ENCODE measurements around the gene PTK7. TPM values are rescaled to one million over a fixed set of nuclear protein-coding genes. Genes with fewer than 3 reads are reported as not detected.

Gene PTK7
- polyA plus RNA-seq, 1 experiment = 146 TPM

- CTCF ChIA-PET = no interaction called here
- no peak overlapping the region for H3K4me3 ChIP-seq (ENCODE audit: low read depth, low read length)
- POLR2A ChIA-PET = no interaction called here
- TF ChIP-seq CTCF (IDR thresholded peaks at IDR 0.05; ENCODE audit: low read depth, low read length) = no peak
- H3K27me3 ChIP-seq (ENCODE audit: control insufficient read depth, insufficient read depth, low read length) = no peaks in the 10 kb centered on the region
- H3K9me3 ChIP-seq (ENCODE audit: control insufficient read depth, insufficient read depth, low read length) = no peaks in the 10 kb centered on the region
- no peak for DNase-seq (ENCODE audit: low read depth, low spot score)
- H3K27ac ChIP-seq (ENCODE audit: low read depth, low read length) = no peak overlapping the region
Measured at GRCh38 chr6:43186019-43186418, 109.9 kb downstream of the PTK7 start.

GRCh38 chr6:43186706-43187105 lies 110.6 kb downstream of the PTK7 start:
- H3K4me3 ChIP-seq (ENCODE audit: low read depth, low read length) = no peak overlapping the region
- no peaks in the 10 kb centered on the region for H3K27me3 ChIP-seq (ENCODE audit: control insufficient read depth, insufficient read depth, low read length)
- DNase-seq (ENCODE audit: low read depth, low spot score) = no peak
- H3K27ac ChIP-seq (ENCODE audit: low read depth, low read length) = no peak overlapping the region
- POLR2A ChIA-PET = interaction anchor here (0.6 kb wide), 1 partner anchor 38 kb away, joined by 3 read pairs; no protein-coding TSS in a partner anchor
- CTCF ChIA-PET = no interaction called here
- no peak for TF ChIP-seq CTCF (IDR thresholded peaks at IDR 0.05; ENCODE audit: low read depth, low read length)
- no peaks in the 10 kb centered on the region for H3K9me3 ChIP-seq (ENCODE audit: control insufficient read depth, insufficient read depth, low read length)

- no peak overlapping the region for H3K4me3 ChIP-seq (ENCODE audit: low read depth, low read length)
- H3K27ac ChIP-seq (ENCODE audit: low read depth, low read length) = no peak overlapping the region
- no peak for DNase-seq (ENCODE audit: low read depth, low spot score)
- CTCF ChIA-PET = no interaction called here
- TF ChIP-seq CTCF (IDR thresholded peaks at IDR 0.05; ENCODE audit: low read depth, low read length) = no peak
- no peaks in the 10 kb centered on the region for H3K9me3 ChIP-seq (ENCODE audit: control insufficient read depth, insufficient read depth, low read length)
- no peaks in the 10 kb centered on the region for H3K27me3 ChIP-seq (ENCODE audit: control insufficient read depth, insufficient read depth, low read length)
- POLR2A ChIA-PET = interaction anchor here (0.9 kb wide), 1 partner anchor 8 kb away, joined by 3 read pairs; no protein-coding TSS in a partner anchor
Measured at GRCh38 chr6:43187821-43188220, 111.7 kb downstream of the PTK7 start.

GRCh38 chr6:43188426-43188825 lies 112.3 kb downstream of the PTK7 start:
- Histone ChIP-seq H3K9me3 (ENCODE audit: control insufficient read depth, insufficient read depth, low read length) (no peaks in the 10 kb centered on the region), H3K27ac (ENCODE audit: low read depth, low read length) (no peak overlapping the region), H3K27me3 (ENCODE audit: control insufficient read depth, insufficient read depth, low read length) (no peaks in the 10 kb centered on the region), H3K4me3 (ENCODE audit: low read depth, low read length) (no peak overlapping the region)
- ChIA-PET CTCF (interaction anchor here (0.7 kb wide), 1 partner anchor 25 kb away, joined by 3 read pairs; no protein-coding TSS in a partner anchor), POLR2A (interaction anchor here (0.7 to 0.9 kb wide), 2 partner anchors 8 to 526 kb away, joined by 3 read pairs; no protein-coding TSS in a partner anchor)
- TF ChIP-seq CTCF (IDR thresholded peaks at IDR 0.05; ENCODE audit: low read depth, low read length) = no peak
- no peak for DNase-seq (ENCODE audit: low read depth, low spot score)

GRCh38 chr6:43189776-43190304 lies 113.7 kb downstream of the PTK7 start:
- ChIA-PET CTCF (interaction anchor here (1.5 kb wide), 1 partner anchor 289 kb away, joined by 3 read pairs; no protein-coding TSS in a partner anchor), POLR2A (no interaction called here)
- Histone ChIP-seq H3K4me3 (ENCODE audit: low read depth, low read length) (no peak overlapping the region), H3K27ac (ENCODE audit: low read depth, low read length) (no peak overlapping the region), H3K27me3 (ENCODE audit: control insufficient read depth, insufficient read depth, low read length) (no peaks in the 10 kb centered on the region), H3K9me3 (ENCODE audit: control insufficient read depth, insufficient read depth, low read length) (no peaks in the 10 kb centered on the region)
- no peak for TF ChIP-seq CTCF (IDR thresholded peaks at IDR 0.05; ENCODE audit: low read depth, low read length)
- DNase-seq (ENCODE audit: low read depth, low spot score) = no peak
